ENCODE data around the gene CA9.

- no peak for TF ChIP-seq POLR2A (IDR thresholded peaks at IDR 0.05)
- no peak for TF ChIP-seq CTCF (IDR thresholded peaks at IDR 0.05)
Observed at GRCh38 chr9:35650341-35651158, 23.2 kb upstream of the CA9 start, which contains the start of gene SIT1.
